HG02943 (cell line): Measurements from ENCODE around the gene GCNA.

Source experiments
- ATAC-seq: cut with Tn5 transposase; IDR thresholded peaks from one replicate; pipeline ENCODE4 v1.9.1; 2021; ENCODE audit warnings: mild to moderate bottlenecking, low read depth, moderate library complexity; ENCODE audit not compliant: unreplicated experiment

The GCNA gene

DNA sequence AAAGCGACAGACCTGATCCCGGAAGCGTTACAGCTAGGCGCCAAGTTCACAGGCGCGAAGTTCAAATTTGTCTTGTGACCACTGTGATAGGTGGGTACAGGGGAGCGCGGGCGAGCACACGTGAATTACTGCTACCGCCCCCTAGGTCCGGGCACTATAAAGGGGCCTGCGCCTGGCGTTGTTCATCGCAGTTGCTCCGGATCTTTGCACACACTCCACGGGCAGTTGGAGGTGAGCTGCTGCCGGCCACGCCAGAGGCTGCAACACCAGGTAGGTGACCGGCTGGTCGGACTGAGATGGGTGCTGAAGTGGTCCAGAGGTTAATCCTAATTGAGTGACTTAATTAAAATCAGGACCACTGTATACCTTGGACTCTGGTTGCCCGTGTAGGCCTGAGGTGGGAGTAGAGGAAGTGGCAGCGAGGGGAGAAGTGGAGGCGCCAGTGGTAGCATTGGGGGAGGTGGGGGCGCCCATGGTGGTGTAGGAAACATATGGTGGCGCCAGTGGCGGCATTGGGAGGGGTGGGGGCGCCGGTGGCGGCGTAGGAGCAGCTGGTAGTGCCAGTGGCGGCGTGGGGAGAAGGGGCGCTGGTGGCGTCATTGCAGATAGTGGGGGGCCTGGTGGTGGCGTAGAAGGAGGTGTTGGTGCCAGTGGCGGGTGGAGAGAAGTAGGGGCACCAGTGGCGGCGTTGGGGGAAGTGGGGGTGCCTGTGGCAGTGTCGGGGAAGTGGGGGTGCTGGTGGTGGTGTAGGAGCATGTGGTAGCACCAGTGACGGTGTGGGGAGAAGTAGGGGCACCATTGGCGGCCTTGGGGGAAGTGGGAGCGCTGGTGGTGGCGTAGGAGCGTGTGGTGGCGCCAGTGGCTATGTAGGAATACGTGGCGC, at the start of gene GCNA:
Gene GCNA, plus strand, starts transcription at position 185 of the 883 bp plus-strand sequence. CDS start 2,385 bp downstream, outside the sequence.
- ATAC-seq = no peak

GRCh38 chrX:71532078-71532752, 46.0 kb upstream of the GCNA start:
- peak; percentile 17 for ATAC-seq

GRCh38 chrX:71532753-71533425, 45.3 kb upstream of the GCNA start, which contains the start of gene OGT:
Gene OGT, plus strand, starts transcription at chrX:71533104. Its CDS starts 196 bp downstream, at chrX:71533300.
- ATAC-seq = peak; percentile 67

GRCh38 chrX:71533516-71533850, 44.8 kb upstream of the GCNA start:
- ATAC-seq = no peak

- no peak for ATAC-seq
Measured at GRCh38 chrX:71533851-71534561, 44.2 kb upstream of the GCNA start.

DNA sequence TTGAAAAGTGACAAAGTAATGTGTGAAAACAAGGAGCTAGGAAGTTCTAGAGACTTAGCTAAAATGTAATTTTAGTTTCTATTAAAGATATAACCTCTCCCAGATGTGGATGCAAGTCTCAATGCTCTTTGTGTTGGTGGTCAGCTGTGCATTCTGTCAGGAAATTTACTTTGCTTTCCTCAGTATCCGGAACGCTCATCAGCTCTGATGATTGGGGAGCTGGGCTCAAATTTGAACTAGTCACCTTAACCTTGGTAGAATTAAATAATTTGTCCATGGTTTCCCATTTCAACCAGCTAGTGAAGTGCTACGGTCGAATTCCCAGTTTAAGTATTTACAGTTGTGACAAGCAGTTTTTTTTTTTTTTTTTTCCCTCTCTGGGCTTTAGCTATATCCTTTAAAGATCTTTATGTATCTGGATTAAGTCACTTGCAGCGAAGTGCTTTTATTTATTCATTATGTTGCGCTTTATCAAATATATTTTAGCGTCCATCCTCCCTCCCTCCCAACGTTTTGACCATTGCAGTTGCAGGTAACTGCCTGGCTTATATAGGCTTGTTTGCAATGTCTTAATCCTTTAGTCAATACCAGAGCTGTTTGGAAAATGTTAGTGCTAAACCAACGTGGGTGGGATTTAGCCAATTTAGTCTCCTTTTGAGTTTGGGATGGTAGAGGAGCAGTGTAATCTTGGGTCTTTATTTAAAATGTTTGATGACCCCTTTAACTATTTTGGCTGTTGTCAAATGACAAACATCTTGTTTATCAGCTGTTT, 43.3 kb upstream of the GCNA start:
- ATAC-seq = no peak

- no peak for ATAC-seq
Measured at GRCh38 chrX:71536285-71536684, 42.0 kb upstream of the GCNA start.

- ATAC-seq = no peak
Measured at GRCh38 chrX:71537743-71538142, 40.5 kb upstream of the GCNA start.

- peak; percentile 12 for ATAC-seq
Measured at GRCh38 chrX:71540801-71541200, 37.4 kb upstream of the GCNA start.

GRCh38 chrX:71541210-71542022, 36.8 kb upstream of the GCNA start:
- ATAC-seq = peak; percentile 61

GRCh38 chrX:71542411-71542810, 35.8 kb upstream of the GCNA start:
- no peak for ATAC-seq

- no peak for ATAC-seq
Measured at GRCh38 chrX:71542825-71543224, 35.4 kb upstream of the GCNA start.

DNA sequence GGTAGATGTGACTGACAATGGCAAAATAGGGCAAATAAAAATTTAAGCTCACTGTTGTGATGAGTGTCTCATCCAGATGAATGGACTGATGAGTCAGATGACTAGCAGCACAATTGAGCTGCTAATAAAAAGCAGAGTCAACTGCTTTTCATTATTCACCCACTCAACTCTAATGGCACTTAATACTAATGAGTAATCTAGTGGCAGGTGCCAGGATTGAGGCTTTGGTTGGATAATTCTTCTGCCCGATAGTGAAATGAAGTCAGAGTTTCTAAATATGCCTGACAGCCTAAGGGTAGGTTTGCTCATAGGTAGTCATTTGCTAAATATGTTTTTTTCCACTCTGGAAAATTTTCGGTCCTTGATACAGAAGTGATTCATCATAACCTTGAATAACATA, 34.9 kb upstream of the GCNA start:
- no peak for ATAC-seq

DNA sequence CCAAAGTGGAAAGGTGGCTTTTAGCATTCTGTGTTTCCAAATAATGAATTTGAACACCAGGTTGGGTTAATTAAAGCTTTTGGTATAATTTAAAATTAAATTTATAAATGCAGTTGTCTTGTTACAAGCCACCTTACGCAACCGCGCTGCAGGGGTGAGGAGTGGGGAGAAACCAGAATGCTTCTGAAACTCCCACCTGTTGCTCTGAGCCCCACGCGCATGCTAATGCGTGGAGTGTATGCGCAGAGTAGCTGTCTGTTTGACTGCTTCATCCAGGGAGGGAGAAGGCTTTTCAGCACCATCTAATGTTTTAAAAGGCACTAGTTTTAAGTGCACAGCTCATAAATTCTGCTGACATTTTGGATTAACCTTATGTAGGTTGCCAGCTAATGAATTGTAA, 32.9 kb upstream of the GCNA start:
- ATAC-seq = no peak

DNA sequence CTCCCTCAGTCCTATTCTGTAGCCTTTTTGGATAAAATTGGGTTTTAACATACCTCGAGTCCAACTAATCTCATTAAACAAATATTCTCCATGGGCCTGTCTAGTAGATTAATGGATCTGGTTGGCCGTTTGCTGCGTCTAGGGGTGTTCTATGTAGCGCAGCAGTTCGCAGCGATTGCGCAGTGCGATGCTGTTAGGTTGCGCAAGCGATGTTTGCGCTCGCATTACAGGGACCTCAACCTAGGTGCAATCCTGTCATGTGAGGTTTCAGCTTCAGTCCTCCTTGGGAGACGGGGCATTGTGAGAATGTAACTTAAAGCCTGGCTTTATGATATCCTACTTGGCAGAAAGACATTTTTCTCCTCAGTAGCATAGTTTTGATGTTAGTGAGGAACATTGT, 31.4 kb upstream of the GCNA start:
- no peak for ATAC-seq

DNA sequence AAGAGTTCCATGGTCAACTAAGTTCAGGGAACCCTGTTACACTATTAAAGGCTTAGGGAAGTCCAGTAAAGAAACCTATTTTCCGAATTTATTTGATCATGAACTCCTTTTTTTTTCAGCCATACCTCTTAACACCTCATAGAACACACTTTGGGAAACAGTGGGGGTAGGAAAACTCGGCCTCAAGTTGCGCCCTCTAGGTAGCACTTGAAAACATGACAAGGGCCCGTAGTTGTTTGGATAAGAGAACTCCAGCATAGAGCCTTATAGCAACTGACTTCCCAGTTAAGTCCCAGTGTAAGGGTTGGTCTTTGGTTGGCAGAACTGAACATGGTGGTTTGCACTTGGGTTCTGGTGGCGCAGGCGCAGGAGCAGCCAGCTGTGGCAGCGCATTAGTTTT, 30.9 kb upstream of the GCNA start:
- no peak for ATAC-seq

GRCh38 chrX:71549986-71550385, 28.3 kb upstream of the GCNA start:
- ATAC-seq = no peak

DNA sequence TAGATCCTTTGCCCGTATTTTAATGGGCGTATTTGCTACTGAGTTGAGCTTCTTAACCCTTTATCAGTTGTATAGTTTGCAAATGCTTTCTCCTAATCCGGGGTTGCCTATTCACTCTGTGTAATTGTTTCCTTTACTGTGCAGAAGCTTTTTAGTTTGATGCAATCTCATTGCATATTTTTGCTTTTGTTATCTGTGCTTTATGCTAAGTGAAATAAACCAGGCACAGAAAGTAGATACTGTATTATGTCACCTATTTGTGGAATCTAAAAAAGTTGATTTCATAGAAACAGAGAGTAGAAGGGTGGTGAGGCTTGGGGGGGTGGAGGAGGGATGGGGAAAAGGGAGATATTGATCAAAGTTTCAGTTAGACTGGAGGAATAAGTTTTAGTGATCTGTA, 27.7 kb upstream of the GCNA start:
- no peak for ATAC-seq

DNA sequence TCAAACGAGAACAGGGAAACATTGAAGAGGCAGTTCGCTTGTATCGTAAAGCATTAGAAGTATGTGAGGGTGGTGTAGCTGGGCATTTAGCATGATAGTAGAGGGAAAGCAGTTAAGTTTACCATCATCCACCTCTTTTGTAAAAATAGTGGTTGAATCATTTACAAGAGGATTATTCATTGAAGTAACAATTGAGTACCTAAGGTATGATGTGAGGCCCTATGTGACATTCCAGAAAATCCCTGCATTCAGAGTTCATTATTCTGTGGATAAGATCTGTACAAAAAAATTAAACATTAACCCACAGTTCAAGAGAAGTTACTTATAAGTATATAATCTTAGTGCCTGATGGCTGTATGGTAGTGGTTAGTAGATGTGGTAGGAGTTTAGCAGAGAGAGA, 22.2 kb upstream of the GCNA start:
- no peak for ATAC-seq
